Purkinje cell (primary cell): Measurements from ENCODE around the gene OR10J4. TPM values are rescaled to one million over a fixed set of nuclear protein-coding genes. Genes with fewer than 3 reads are reported as not detected.

Experiments used
- polyA plus RNA-seq: library from polyadenylated mRNA; unstranded; fragments of >200 nt; fragmentation: Nextera tagmentation; gene quantifications from 2 replicates; pipeline ENCODE4 v1.2.1, GENCODE V29; 2014

The OR10J4 gene
- not detected in 2 replicates for polyA plus RNA-seq

DNA sequence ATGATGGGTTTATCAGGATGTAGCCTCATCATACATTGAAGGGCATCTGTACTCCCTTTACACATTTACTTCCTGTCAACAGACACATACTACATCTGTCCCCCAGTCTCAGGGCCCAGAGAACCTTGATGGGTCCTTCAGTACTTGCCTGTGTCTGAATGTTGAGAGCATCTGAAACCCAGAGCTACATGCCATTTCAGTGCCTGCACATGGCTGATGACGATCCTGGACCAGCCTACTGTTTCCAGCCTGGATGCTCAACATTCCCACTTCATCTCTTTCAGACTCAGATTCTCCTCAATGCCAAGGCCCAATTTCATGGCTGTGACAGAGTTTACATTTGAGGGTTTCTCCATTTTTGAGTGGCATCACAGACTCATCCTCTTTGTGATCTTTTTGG lies at the start of gene OR10J4:
Gene OR10J4 (plus strand): TSS at position 301 of the 400 bp plus-strand sequence.

GRCh38 chr1:159439422-159439821 lies 7.4 kb downstream of the OR10J4 start, which contains the start of gene OR10J1:
OR10J1 (plus strand) TSS chr1:159439722; CDS start chr1:159439792, 70 bp downstream.

Other genes starting within 250 kb of the OR10J4 start
- gene ACKR1, start 227.3 kb upstream of the OR10J4 start, polyA plus RNA-seq, result 0.45 and 3.5 TPM in 2 replicates
- gene FCER1A, start 129.9 kb upstream of the OR10J4 start, polyA plus RNA-seq, result not detected in 2 replicates
- gene OR10J1, start 7.5 kb downstream of the OR10J4 start, polyA plus RNA-seq, result not detected in 2 replicates
- not detected in 2 replicates for gene OR10J5, start 103.8 kb downstream of the OR10J4 start, polyA plus RNA-seq
- gene APCS, start 155.6 kb downstream of the OR10J4 start, polyA plus RNA-seq, result not detected in 2 replicates